SU-DHL-6 (cell line): Measurements from ENCODE around the gene EIF2S1.

ENCODE experiments used
- H2AFZ ChIP-seq: fragments of 200-600 bp; sonication (generic); 2 replicates; pipeline ENCODE4 v1.6.1; 2014; ENCODE audit warnings: low read depth, mild to moderate bottlenecking, moderate library complexity, mixed read lengths, antibody characterized with exemption, low read length; ENCODE audit not compliant: severe bottlenecking
- H3F3A ChIP-seq: fragments of 200-600 bp; shearing (Covaris generic); 2 replicates; pipeline ENCODE4 v1.6.0; 2016; ENCODE audit warnings: antibody characterized with exemption, mild to moderate bottlenecking; ENCODE audit not compliant: insufficient read depth
- H3K27ac ChIP-seq: fragments of 200-600 bp; sonication (generic); 2 replicates; pipeline ENCODE4 v1.5.1; 2016; ENCODE audit warnings: low read depth, mild to moderate bottlenecking, low read length, moderate library complexity, mixed read lengths
- H3K27me3 ChIP-seq: fragments of 200-600 bp; sonication (generic), shearing (Covaris generic); 2 replicates; pipeline ENCODE4 v1.6.0; 2014; ENCODE audit warnings: mild to moderate bottlenecking, low read length
- H3K36me3 ChIP-seq: fragments of 200-600 bp; sonication (generic); 2 replicates; pipeline ENCODE4 v1.6.1; 2014; ENCODE audit warnings: mild to moderate bottlenecking, low read length, mixed read lengths
- H3K4me2 ChIP-seq: fragments of 300-600, 200-600 bp; shearing (Covaris generic), sonication (generic); 2 replicates; pipeline ENCODE4 v1.6.0; 2014; ENCODE audit warnings: low read length, low read depth, mild to moderate bottlenecking; ENCODE audit not compliant: poor library complexity, severe bottlenecking
- H3K4me3 ChIP-seq: fragments of 200-600 bp; sonication (generic); 2 replicates; pipeline ENCODE4 v1.5.1; 2014; ENCODE audit warnings: antibody characterized with exemption, low read length, mild to moderate bottlenecking, mixed read lengths; ENCODE audit not compliant: insufficient read depth, poor library complexity, severe bottlenecking
- H3K79me2 ChIP-seq: fragments of 200-600 bp; sonication (generic); 2 replicates; pipeline ENCODE4 v1.6.1; 2014; ENCODE audit warnings: mild to moderate bottlenecking, low read length, moderate library complexity; ENCODE audit not compliant: insufficient read depth
- H3K9ac ChIP-seq: fragments of 200-600 bp; sonication (generic); 2 replicates; pipeline ENCODE4 v1.7.0; 2014; ENCODE audit warnings: mild to moderate bottlenecking, low read length
- H3K9me2 ChIP-seq: fragments of 200-600 bp; sonication (generic); replicated peaks from 2 replicates; pipeline ENCODE4 v1.6.1; 2014; ENCODE audit warnings: low read length; ENCODE audit not compliant: insufficient read depth
- H3K9me3 ChIP-seq: fragments of 200-600 bp; sonication (generic); 2 replicates; pipeline ENCODE4 v1.6.1; 2014; ENCODE audit warnings: low read length, mixed read lengths; ENCODE audit not compliant: insufficient read depth
- H4K20me1 ChIP-seq: fragments of 200-600 bp; sonication (generic); 2 replicates; pipeline ENCODE4 v1.6.1; 2014; ENCODE audit warnings: low read depth, mild to moderate bottlenecking, antibody characterized with exemption, low read length, moderate library complexity, mixed read lengths
- CTCF ChIP-seq: fragments of 200-600 bp; sonication (generic); IDR thresholded peaks from one replicate; pipeline ENCODE4 v1.5.1; 2017; ENCODE audit warnings: antibody characterized with exemption, mild to moderate bottlenecking, low read length, moderate library complexity; ENCODE audit not compliant: insufficient read depth, poor library complexity, severe bottlenecking
- EZH2phosphoT487 ChIP-seq: fragments of 200-600 bp; sonication (generic), shearing (Covaris generic); conservative IDR thresholded peaks from 2 replicates; pipeline ENCODE4 v1.6.1; 2018; ENCODE audit warnings: mild to moderate bottlenecking, antibody characterized with exemption, low read length, moderate library complexity, mixed read lengths

Gene EIF2S1

GRCh38 chr14:67421356-67422224, 61.5 kb downstream of the EIF2S1 start:
- H3K9ac ChIP-seq: no peak overlapping the region
- H3K79me2 ChIP-seq: no peaks in the 10 kb centered on the region
- no peak overlapping the region for H2AFZ ChIP-seq
- H3K27ac ChIP-seq: no peak overlapping the region
- H3K27me3 ChIP-seq: no peaks in the 10 kb centered on the region
- TF ChIP-seq CTCF (no peak), EZH2phosphoT487 (no peak)
- no peak overlapping the region for H3K4me3 ChIP-seq
- no peaks in the 10 kb centered on the region for H3K9me3 ChIP-seq
- no peak overlapping the region for H3K4me2 ChIP-seq
- no peaks in the 10 kb centered on the region for H3K36me3 ChIP-seq
- no peaks in the 10 kb centered on the region for H3F3A ChIP-seq
- no peaks in the 10 kb centered on the region for H4K20me1 ChIP-seq
- no peaks in the 10 kb centered on the region for H3K9me2 ChIP-seq

- Histone ChIP-seq H3K27me3 (no peaks in the 10 kb centered on the region), H3K9me2 (no peaks in the 10 kb centered on the region), H3K4me2 (no peak overlapping the region), H2AFZ (no peak overlapping the region), H3K79me2 (no peaks in the 10 kb centered on the region), H3K4me3 (no peak overlapping the region), H3K36me3 (no peaks in the 10 kb centered on the region), H3K9me3 (no peaks in the 10 kb centered on the region), H4K20me1 (no peaks in the 10 kb centered on the region), H3F3A (no peaks in the 10 kb centered on the region), H3K27ac (no peak overlapping the region), H3K9ac (no peak overlapping the region)
- TF ChIP-seq CTCF: no peak
- TF ChIP-seq EZH2phosphoT487: no peak
These were observed 63.3 kb downstream of the EIF2S1 start for GRCh38 chr14:67423424-67423823.

GRCh38 chr14:67424539-67424938, 64.4 kb downstream of the EIF2S1 start:
- Histone ChIP-seq H3F3A (no peaks in the 10 kb centered on the region), H4K20me1 (no peaks in the 10 kb centered on the region), H3K9ac (no peak overlapping the region)

More at GRCh38 chr14:67424539-67424938, 64.4 kb downstream of the EIF2S1 start:
- Histone ChIP-seq H2AFZ (no peak overlapping the region), H3K36me3 (no peaks in the 10 kb centered on the region), H3K4me3 (no peak overlapping the region), H3K9me2 (no peaks in the 10 kb centered on the region), H3K27ac (no peak overlapping the region), H3K79me2 (no peaks in the 10 kb centered on the region), H3K9me3 (no peaks in the 10 kb centered on the region), H3K27me3 (no peaks in the 10 kb centered on the region), H3K4me2 (no peak overlapping the region)
- TF ChIP-seq EZH2phosphoT487: no peak
- TF ChIP-seq CTCF: no peak
